Coronary artery (tissue), 2 donors: ENCODE measurements around the gene HDAC5.

Source experiments
- DNase-seq: peaks from one replicate; pipeline ENCODE4 v3.0.0-alpha.2; 2017; ENCODE audit warnings: low spot score
- H3K27ac ChIP-seq, 2 donors: fragments of 200-600 bp; sonication (generic); one replicate each; pipeline ENCODE4 v1.5.1; 2016 to 2019
- H3K4me3 ChIP-seq: fragments of 200-600 bp; sonication (generic); 2 replicates; pipeline ENCODE4 v1.5.1; 2016; ENCODE audit warnings: mild to moderate bottlenecking, moderate library complexity
- TF ChIP-seq, protein P1 (sequence below): fragments of 200-600 bp; sonication (generic); IDR thresholded peaks from one replicate; pipeline ENCODE4 v1.5.1; 2019; ENCODE audit warnings: antibody characterized with exemption

The HDAC5 gene

DNA sequence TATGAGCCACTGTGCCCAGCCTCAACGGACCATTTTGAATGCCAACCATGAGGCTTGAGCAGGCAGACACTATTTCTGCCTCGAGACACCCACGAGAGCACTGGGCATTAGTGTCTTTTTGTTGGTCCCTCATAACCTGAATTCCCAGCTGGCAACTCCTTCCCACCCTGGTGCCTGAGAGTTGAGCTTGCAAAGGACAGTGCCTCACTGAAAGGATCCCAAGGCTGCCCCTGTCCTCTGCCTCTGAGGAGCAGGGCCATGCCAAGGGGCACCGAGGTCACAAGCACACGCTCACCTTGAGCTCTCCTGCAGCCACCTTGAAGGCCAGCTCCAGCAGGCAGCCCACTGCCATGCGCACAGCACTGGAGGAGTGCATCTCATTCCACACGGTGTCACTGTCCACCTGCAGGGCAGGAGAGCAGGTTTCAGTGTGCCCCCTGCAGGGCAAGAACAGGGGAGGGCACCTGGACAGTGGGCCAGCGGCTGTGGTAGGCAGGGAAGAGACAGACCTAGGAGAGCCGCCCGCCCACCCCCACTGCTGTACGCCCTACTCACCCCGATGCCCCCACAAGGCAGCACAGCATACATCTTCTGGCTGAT, 40.1 kb downstream of the HDAC5 start:
- no peak for DNase-seq
- TF ChIP-seq, protein P1, sequence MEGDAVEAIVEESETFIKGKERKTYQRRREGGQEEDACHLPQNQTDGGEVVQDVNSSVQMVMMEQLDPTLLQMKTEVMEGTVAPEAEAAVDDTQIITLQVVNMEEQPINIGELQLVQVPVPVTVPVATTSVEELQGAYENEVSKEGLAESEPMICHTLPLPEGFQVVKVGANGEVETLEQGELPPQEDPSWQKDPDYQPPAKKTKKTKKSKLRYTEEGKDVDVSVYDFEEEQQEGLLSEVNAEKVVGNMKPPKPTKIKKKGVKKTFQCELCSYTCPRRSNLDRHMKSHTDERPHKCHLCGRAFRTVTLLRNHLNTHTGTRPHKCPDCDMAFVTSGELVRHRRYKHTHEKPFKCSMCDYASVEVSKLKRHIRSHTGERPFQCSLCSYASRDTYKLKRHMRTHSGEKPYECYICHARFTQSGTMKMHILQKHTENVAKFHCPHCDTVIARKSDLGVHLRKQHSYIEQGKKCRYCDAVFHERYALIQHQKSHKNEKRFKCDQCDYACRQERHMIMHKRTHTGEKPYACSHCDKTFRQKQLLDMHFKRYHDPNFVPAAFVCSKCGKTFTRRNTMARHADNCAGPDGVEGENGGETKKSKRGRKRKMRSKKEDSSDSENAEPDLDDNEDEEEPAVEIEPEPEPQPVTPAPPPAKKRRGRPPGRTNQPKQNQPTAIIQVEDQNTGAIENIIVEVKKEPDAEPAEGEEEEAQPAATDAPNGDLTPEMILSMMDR = no peak
- Histone ChIP-seq H3K27ac (no peak overlapping the region), H3K4me3 (no peak overlapping the region)

GRCh38 chr17:44082256-44082927, 41.0 kb downstream of the HDAC5 start:
- Histone ChIP-seq H3K27ac (no peak overlapping the region), H3K4me3 (no peak overlapping the region)
- DNase-seq = no peak
- TF ChIP-seq, protein P1 = no peak

GRCh38 chr17:44081681-44082080, 41.8 kb downstream of the HDAC5 start:
- Histone ChIP-seq H3K4me3 (no peak overlapping the region), H3K27ac (no peak overlapping the region)
- DNase-seq = no peak
- TF ChIP-seq, protein P1 = no peak

DNA sequence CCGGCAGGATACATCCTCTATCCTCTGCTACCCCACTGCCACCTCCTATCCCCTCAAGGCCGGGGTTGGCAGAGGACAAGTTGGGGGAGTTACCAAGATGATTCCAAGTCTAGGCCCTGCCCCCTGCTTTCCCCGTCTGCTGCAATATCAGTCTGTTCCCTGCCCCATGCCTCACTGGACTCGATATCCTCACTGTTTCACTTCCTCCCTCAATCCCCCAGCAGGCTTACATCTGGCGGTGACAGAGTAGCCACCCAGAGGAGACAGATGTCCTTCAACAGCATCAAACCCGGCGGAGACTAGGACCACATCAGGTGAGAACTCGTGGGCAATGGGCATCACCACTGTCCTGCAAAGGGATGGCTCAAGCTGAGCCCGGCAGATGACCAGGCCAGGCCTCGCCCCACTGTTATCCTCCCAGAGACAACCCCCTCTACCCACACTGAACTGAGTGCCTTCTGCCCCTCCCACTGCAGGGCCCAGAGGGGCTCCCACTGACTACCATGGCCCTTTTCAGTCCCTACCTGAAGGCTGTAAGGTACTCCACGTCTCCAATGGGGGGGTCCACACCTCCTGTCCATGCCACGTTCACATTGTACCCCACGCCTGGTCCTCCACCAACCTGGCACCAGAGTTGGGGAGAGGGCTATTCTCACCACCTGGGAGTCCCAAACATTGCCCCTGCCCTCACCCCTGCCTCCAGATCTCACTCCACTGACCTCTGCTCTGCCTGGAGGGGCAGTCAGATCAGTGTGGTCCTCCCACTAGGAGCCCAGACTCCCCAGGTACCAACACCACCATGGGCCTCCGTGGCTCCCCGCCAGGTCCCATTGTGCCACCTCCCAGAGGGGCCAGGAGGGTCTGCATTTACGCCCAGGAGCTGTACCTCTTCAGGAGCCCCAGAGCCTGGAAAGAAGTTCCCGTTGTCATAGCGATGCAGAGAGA, 43.3 kb downstream of the HDAC5 start:
- DNase-seq = no peak
- Histone ChIP-seq H3K27ac (peak overlapping the region in 1 of 2 donors; percentile 17), H3K4me3 (no peak overlapping the region)
- TF ChIP-seq, protein P1 = no peak

DNA sequence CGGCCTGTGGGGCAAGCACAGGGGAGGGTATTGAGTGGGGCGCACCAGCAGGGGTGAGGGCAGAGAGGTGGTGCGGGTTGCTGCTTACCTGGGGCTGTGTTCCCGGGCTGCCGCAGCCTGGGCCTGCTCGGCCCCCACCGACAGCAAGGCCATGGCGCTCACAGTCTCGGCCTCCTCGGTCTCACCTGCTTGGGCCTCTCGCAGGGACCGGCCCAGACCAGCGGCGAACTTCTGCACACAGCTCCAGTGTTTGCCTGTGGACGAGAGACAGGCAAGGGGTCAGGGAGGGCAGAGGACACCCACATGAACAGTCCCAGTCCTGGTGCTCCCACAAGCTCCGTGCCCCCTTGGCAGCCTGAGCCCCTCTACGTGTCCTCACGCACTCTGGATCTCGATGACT, 45.0 kb downstream of the HDAC5 start:
- H3K4me3 ChIP-seq = no peak overlapping the region
- no peak for DNase-seq
- H3K27ac ChIP-seq = peak overlapping the region in 1 of 2 donors; percentile 31
- TF ChIP-seq, protein P1 = no peak

GRCh38 chr17:44077595-44077909, 45.9 kb downstream of the HDAC5 start:
- DNase-seq = no peak
- Histone ChIP-seq H3K27ac (peak overlapping the region in 1 of 2 donors; percentile 31), H3K4me3 (no peak overlapping the region)
- TF ChIP-seq, protein P1 = no peak
